RWPE2 (cell line): ENCODE data around the gene WASHC2A.
"Not testable (repeated sequence)": the region's sequence is repeated elsewhere in the genome, so short reads cannot be mapped to it uniquely, and the experiment has no call there.

Experiments used
- ATAC-seq: fragments of 200-7000 bp; cut with Tn5 transposase; 3 replicates; pipeline ENCODE4 v1.9.1; 2021; ENCODE audit warnings: low read depth
- DNase-seq: peaks from one replicate; pipeline ENCODE4 v3.0.0-alpha.2; 2020; ENCODE audit warnings: low spot score
- H3K27ac ChIP-seq: fragments of 450-650 bp; 2 replicates; pipeline ENCODE4 v1.5.1; 2017; ENCODE audit warnings: mild to moderate bottlenecking; ENCODE audit not compliant: poor library complexity, severe bottlenecking
- H3K27me3 ChIP-seq: fragments of 250-450 bp; sonication (Bioruptor Pico); 2 replicates; pipeline ENCODE4 v1.5.1; 2021; ENCODE audit warnings: mild to moderate bottlenecking, moderate library complexity; ENCODE audit not compliant: insufficient read depth, poor library complexity, severe bottlenecking
- H3K36me3 ChIP-seq: fragments of 250-450 bp; sonication (Bioruptor Pico); 2 replicates; pipeline ENCODE4 v1.5.1; 2020; ENCODE audit warnings: low read depth, mild to moderate bottlenecking, moderate library complexity
- H3K4me1 ChIP-seq: fragments of 250-450 bp; sonication (Bioruptor Pico); 2 replicates; pipeline ENCODE4 v1.5.1; 2021; ENCODE audit warnings: mild to moderate bottlenecking, moderate library complexity; ENCODE audit not compliant: insufficient read depth, poor library complexity, severe bottlenecking
- H3K4me3 ChIP-seq: fragments of 250-450 bp; sonication (Bioruptor Pico); 2 replicates; pipeline ENCODE4 v1.5.1; 2021; ENCODE audit warnings: mild to moderate bottlenecking, moderate library complexity; ENCODE audit not compliant: severe bottlenecking
- H3K9me3 ChIP-seq: fragments of 250-450 bp; sonication (Bioruptor Pico); 2 replicates; pipeline ENCODE4 v1.5.1; 2021; ENCODE audit warnings: mild to moderate bottlenecking, moderate library complexity; ENCODE audit not compliant: severe bottlenecking
- CTCF ChIP-seq: fragments of 450-650 bp; IDR thresholded peaks from one replicate; pipeline ENCODE4 v1.5.1; 2017; ENCODE audit warnings: mild to moderate bottlenecking, moderate library complexity; ENCODE audit not compliant: poor library complexity, severe bottlenecking

WASHC2A gene

GRCh38 chr10:50067546-50068351 is at the start of gene WASHC2A:
Gene WASHC2A, plus strand, starts transcription at chr10:50067954. Its CDS starts 52 bp downstream, at chr10:50068006.
- not testable (repeated sequence) for H3K27me3 ChIP-seq, H3K9me3 ChIP-seq, H3K4me1 ChIP-seq, H3K27ac ChIP-seq, H3K36me3 ChIP-seq
- ATAC-seq, result peak; percentile 81
- DNase-seq, result peak; percentile 73
- peak within 1 kb of the TSS; percentile 50 for H3K4me3 ChIP-seq

GRCh38 chr10:50019279-50019678 is 48.5 kb upstream of the WASHC2A start:
- DNase-seq, result not testable (repeated sequence)

GRCh38 chr10:50020451-50021024 is 47.2 kb upstream of the WASHC2A start:
- H3K4me3 ChIP-seq, H3K27me3 ChIP-seq, H3K36me3 ChIP-seq, H3K9me3 ChIP-seq, H3K27ac ChIP-seq, H3K4me1 ChIP-seq, DNase-seq, ATAC-seq: not testable (repeated sequence)

More at GRCh38 chr10:50019279-50019678, 48.5 kb upstream of the WASHC2A start:
- not testable (repeated sequence) for H3K27ac ChIP-seq, ATAC-seq, H3K4me1 ChIP-seq, H3K27me3 ChIP-seq, H3K9me3 ChIP-seq, H3K4me3 ChIP-seq, H3K36me3 ChIP-seq

- TF ChIP-seq CTCF, result no peak
- ATAC-seq, result no peak
- Histone ChIP-seq H3K27ac (no peak overlapping the region), H3K27me3 (peaks cover 4% of the 10 kb centered on the region), H3K4me1 (no peaks in the 10 kb centered on the region), H3K36me3 (no peaks in the 10 kb centered on the region), H3K4me3 (no peak overlapping the region), H3K9me3 (no peaks in the 10 kb centered on the region)
- no peak for DNase-seq
Observed at GRCh38 chr10:50021646-50022045, 46.1 kb upstream of the WASHC2A start.

- H3K9me3 ChIP-seq, result not testable (repeated sequence)
Observed at GRCh38 chr10:50024716-50025383, 42.9 kb upstream of the WASHC2A start.

GRCh38 chr10:50025627-50026026 is 42.1 kb upstream of the WASHC2A start:
- no peak for TF ChIP-seq CTCF
- Histone ChIP-seq H3K36me3 (no peaks in the 10 kb centered on the region), H3K27me3 (peaks cover 4% of the 10 kb centered on the region), H3K9me3 (no peaks in the 10 kb centered on the region), H3K4me3 (no peak overlapping the region), H3K27ac (no peak overlapping the region), H3K4me1 (no peaks in the 10 kb centered on the region)
- no peak for DNase-seq
- ATAC-seq, result no peak

More at GRCh38 chr10:50024716-50025383, 42.9 kb upstream of the WASHC2A start:
- not testable (repeated sequence) for H3K27ac ChIP-seq, H3K4me3 ChIP-seq, H3K4me1 ChIP-seq, ATAC-seq, DNase-seq, H3K36me3 ChIP-seq, H3K27me3 ChIP-seq
